H1 (cell line): Measurements from ENCODE around the gene FKBP5. TPM values are rescaled to one million over a fixed set of nuclear protein-coding genes. Genes with fewer than 3 reads are reported as not detected.

Experiments
- CTCF ChIA-PET: fragments of 300-600 bp; sonication (Branson Sonifier 250); formaldehyde crosslinking; loops from one replicate; lab custom pipeline; 2021; ENCODE audit not compliant: partially characterized antibody; lab: Charles Lee
- POLR2A ChIA-PET: fragments of 300-600 bp; sonication (Branson Sonifier 250); formaldehyde crosslinking; loops from one replicate; lab custom pipeline; 2021; ENCODE audit warnings: inconsistent platforms; ENCODE audit not compliant: partially characterized antibody; lab: Charles Lee
- DNase-seq, 2 experiments: peaks; one replicate each; pipeline versions ENCODE4 v3.0.0 to v3.0.0-alpha.2; 2010 to 2022; ENCODE audit warnings: low spot score in 2 of 2, low read depth in 1 of 2, mixed read lengths in 1 of 2
- FAIRE-seq: peaks from 2 replicates; lab custom pipeline; 2011; peaks lifted over from hg19 to GRCh38; lab: Jason Lieb, UNC
- H2AFZ ChIP-seq: 2 replicates; pipeline ENCODE4 v1.8.1; 2012; ENCODE audit warnings: low read length, inconsistent platforms
- H2AK5ac ChIP-seq: 2 replicates; pipeline ENCODE4 v1.6.1; 2013; ENCODE audit warnings: low read depth, low read length
- H2BK120ac ChIP-seq: replicated peaks from 2 replicates; pipeline ENCODE3; 2013; ENCODE audit warnings: low read depth, low read length, inconsistent platforms
- H2BK12ac ChIP-seq: 2 replicates; pipeline ENCODE4 v1.6.1; 2013; ENCODE audit warnings: low read depth, low read length
- H2BK15ac ChIP-seq: 2 replicates; pipeline ENCODE4 v1.6.1; 2013; ENCODE audit warnings: low read length
- H2BK20ac ChIP-seq: 2 replicates; pipeline ENCODE4 v1.6.1; 2013; ENCODE audit warnings: low read length
- H2BK5ac ChIP-seq: 2 replicates; pipeline ENCODE4 v1.6.1; 2013; ENCODE audit warnings: low read depth, low read length
- H3K14ac ChIP-seq: 2 replicates; pipeline ENCODE4 v1.6.1; 2013; ENCODE audit warnings: inconsistent platforms; ENCODE audit not compliant: insufficient read length
- H3K18ac ChIP-seq: 2 replicates; pipeline ENCODE4 v1.6.1; 2013; ENCODE audit warnings: low read length; ENCODE audit errors: extremely low read depth
- H3K23ac ChIP-seq: 2 replicates; pipeline ENCODE4 v1.6.1; 2013; ENCODE audit warnings: inconsistent platforms; ENCODE audit not compliant: insufficient read length
- H3K23me2 ChIP-seq: 2 replicates; pipeline ENCODE4 v1.6.1; 2013; ENCODE audit warnings: low read depth, low read length
- H3K27ac ChIP-seq: 2 replicates; pipeline ENCODE4 v1.6.1; 2011; ENCODE audit warnings: low read depth, low read length, inconsistent platforms
- H3K27me3 ChIP-seq, 4 experiments: replicated peaks in 1 of 4; 1 replicate in 1 of 4; 2 replicates in 3 of 4; pipeline versions ENCODE4 v1.6.1 to v1.8.1; 2011 to 2013; ENCODE audit warnings: low read length in 3 of 4, mild to moderate bottlenecking in 3 of 4, inconsistent platforms in 2 of 4, mixed read lengths in 2 of 4, moderate library complexity in 1 of 4; ENCODE audit not compliant: control insufficient read depth in 3 of 4, insufficient read depth in 3 of 4; ENCODE audit errors: extremely low read depth in 1 of 4
- H3K36me3 ChIP-seq, 4 experiments: 2 replicates each; pipeline versions ENCODE4 v1.6.1 to v1.8.1; 2011 to 2013; ENCODE audit warnings: mild to moderate bottlenecking in 4 of 4, low read length in 3 of 4, moderate library complexity in 2 of 4, control low read depth in 1 of 4, inconsistent platforms in 1 of 4; ENCODE audit not compliant: insufficient read depth in 4 of 4, control insufficient read depth in 2 of 4
- H3K4ac ChIP-seq: replicated peaks from 2 replicates; pipeline ENCODE3; 2013; ENCODE audit warnings: low read length, low read depth, mixed read lengths, inconsistent platforms; ENCODE audit not compliant: insufficient read length
- H3K4me1 ChIP-seq, 4 experiments: replicated peaks in 1 of 4; 1 replicate in 1 of 4; 2 replicates in 3 of 4; pipeline versions ENCODE4 v1.6.1 to v1.8.1; 2011 to 2013; ENCODE audit warnings: low read length in 3 of 4, inconsistent platforms in 2 of 4, mixed read lengths in 1 of 4; ENCODE audit not compliant: insufficient read depth in 4 of 4, control insufficient read depth in 3 of 4
- H3K4me2 ChIP-seq, 2 experiments: 2 replicates each; pipeline versions ENCODE4 v1.6.1 to v1.8.1; 2011 to 2013; ENCODE audit warnings: low read depth in 2 of 2, low read length in 2 of 2, control low read depth in 1 of 2, inconsistent platforms in 1 of 2, mild to moderate bottlenecking in 1 of 2; ENCODE audit not compliant: insufficient read depth in 1 of 2
- H3K4me3 ChIP-seq, 4 experiments: fragments of 200-600, 300-600 bp in 1 of 4; sonication (generic), shearing (Covaris generic), sonication (Bioruptor Twin) in 1 of 4; 2 replicates each; pipeline versions ENCODE4 v1.5.1 to v1.8.1; 2011 to 2016; ENCODE audit warnings: low read length in 4 of 4, low read depth in 3 of 4, control low read depth in 2 of 4, inconsistent platforms in 2 of 4, mild to moderate bottlenecking in 2 of 4, mixed read lengths in 1 of 4, moderate library complexity in 1 of 4; ENCODE audit not compliant: insufficient read depth in 2 of 4; ENCODE audit errors: extremely low read depth in 1 of 4
- H3K56ac ChIP-seq: replicated peaks from 2 replicates; pipeline ENCODE3; 2013; ENCODE audit warnings: low read depth, mild to moderate bottlenecking, mixed read lengths, low read length, inconsistent platforms; ENCODE audit not compliant: insufficient read length
- H3K79me1 ChIP-seq: 2 replicates; pipeline ENCODE4 v1.6.1; 2013; ENCODE audit warnings: low read depth, low read length, control low read depth
- H3K79me2 ChIP-seq, 2 experiments: 2 replicates each; pipeline versions ENCODE4 v1.6.1 to v1.8.1; 2012 to 2013; ENCODE audit warnings: low read length in 2 of 2, mild to moderate bottlenecking in 2 of 2, inconsistent platforms in 1 of 2; ENCODE audit not compliant: insufficient read depth in 2 of 2, control insufficient read depth in 1 of 2
- H3K9ac ChIP-seq, 4 experiments: replicated peaks in 1 of 4; 1 replicate in 1 of 4; 2 replicates in 3 of 4; pipeline versions ENCODE4 v1.6.1 to v1.8.1; 2011 to 2013; ENCODE audit warnings: low read depth in 3 of 4, low read length in 3 of 4, control low read depth in 2 of 4, mild to moderate bottlenecking in 2 of 4, moderate library complexity in 2 of 4, inconsistent platforms in 1 of 4; ENCODE audit errors: extremely low read depth in 1 of 4
- H3K9me3 ChIP-seq, 2 experiments: 2 replicates each; pipeline versions ENCODE4 v1.6.1 to v1.8.1; 2012 to 2013; ENCODE audit warnings: mild to moderate bottlenecking in 2 of 2, moderate library complexity in 2 of 2, control low read depth in 1 of 2, inconsistent platforms in 1 of 2, low read depth in 1 of 2, low read length in 1 of 2, mixed read lengths in 1 of 2; ENCODE audit not compliant: insufficient read depth in 2 of 2
- H4K20me1 ChIP-seq, 2 experiments: replicated peaks in 1 of 2; 2 replicates each; pipeline versions ENCODE3 to v1.8.1; 2011 to 2013; ENCODE audit warnings: inconsistent platforms in 2 of 2, low read length in 2 of 2, mild to moderate bottlenecking in 1 of 2; ENCODE audit not compliant: insufficient read depth in 2 of 2, control insufficient read depth in 1 of 2
- H4K5ac ChIP-seq: 2 replicates; pipeline ENCODE4 v1.6.1; 2013; ENCODE audit warnings: low read length, low read depth, mixed read lengths, inconsistent platforms; ENCODE audit not compliant: insufficient read length
- H4K8ac ChIP-seq: 2 replicates; pipeline ENCODE4 v1.8.0; 2013; ENCODE audit warnings: mild to moderate bottlenecking, moderate library complexity, low read length, inconsistent platforms; ENCODE audit not compliant: insufficient read depth; ENCODE audit errors: extremely low read depth
- H4K91ac ChIP-seq: replicated peaks from 2 replicates; pipeline ENCODE3; 2013; ENCODE audit warnings: low read length, mixed read lengths, inconsistent platforms; ENCODE audit not compliant: insufficient read length
- BACH1 ChIP-seq: IDR thresholded peaks from 2 replicates; pipeline ENCODE4 v1.6.1; 2012; ENCODE audit warnings: low read length, improper control_type of control experiment
- CREB1 ChIP-seq: IDR thresholded peaks from 2 replicates; pipeline ENCODE4 v1.6.1; 2012; ENCODE audit warnings: inconsistent platforms
- CTCF ChIP-seq, 3 experiments: IDR thresholded peaks; 1 replicate in 2 of 3; 2 replicates in 1 of 3; pipeline versions ENCODE4 v1.5.1 to v1.6.1; 2011; ENCODE audit warnings: low read length in 3 of 3, mild to moderate bottlenecking in 3 of 3, inconsistent platforms in 2 of 3, low read depth in 1 of 3, moderate library complexity in 1 of 3; ENCODE audit not compliant: insufficient read depth in 1 of 3; ENCODE audit errors: control extremely low read depth in 1 of 3
- POU5F1 ChIP-seq: IDR thresholded peaks from 2 replicates; pipeline ENCODE4 v1.6.1; 2011; ENCODE audit warnings: low read depth, mild to moderate bottlenecking, low read length, moderate library complexity
- RAD21 ChIP-seq, 2 experiments: IDR thresholded peaks in 1 of 2; conservative IDR thresholded peaks in 1 of 2; 2 replicates each; pipeline ENCODE4 v1.6.1; 2011; ENCODE audit warnings: low read depth in 2 of 2, low read length in 2 of 2, improper control_type of control experiment in 1 of 2, inconsistent platforms in 1 of 2, mild to moderate bottlenecking in 1 of 2, moderate library complexity in 1 of 2
- SIN3A ChIP-seq, 2 experiments: IDR thresholded peaks in 1 of 2; conservative IDR thresholded peaks in 1 of 2; 2 replicates each; pipeline ENCODE4 v1.6.1; 2011 to 2012; ENCODE audit warnings: low read length in 2 of 2, improper control_type of control experiment in 1 of 2, low read depth in 1 of 2, mild to moderate bottlenecking in 1 of 2
- WGBS, 2 experiments: shearing (Covaris generic) in 1 of 2; methylation state at CpG; one replicate each; pipeline versions ENCODE4 v1.1.6 to v1.1.7; 2013 to 2015; ENCODE audit warnings: low lambda C conversion rate in 2 of 2, mixed read lengths in 2 of 2, inconsistent platforms in 1 of 2, low coverage in 1 of 2, missing lambda C conversion rate in 1 of 2; ENCODE audit not compliant: insufficient replicate concordance in 2 of 2, insufficient coverage in 1 of 2, insufficient read length in 1 of 2; ENCODE audit errors: extremely low coverage in 1 of 2, missing lambda C conversion rate in 1 of 2; 5-methylcytosine and 5-hydroxymethylcytosine counted together
- polyA plus RNA-seq, 7 experiments: library from polyadenylated mRNA; depleted of rRNA in 3 of 7; stranded (reverse) in 5 of 7; unstranded in 2 of 7; fragments of >200 nt in 5 of 7; fragments of 200-250 nt in 2 of 7; gene quantifications; 1 replicate in 5 of 7; 2 replicates in 1 of 7; 4 replicates in 1 of 7; pipeline versions ENCODE4 v1.2.1 to v1.2.3, GENCODE V29; 2011 to 2013; ENCODE audit warnings: missing spikeins in 2 of 7, mixed read lengths in 2 of 7
- total RNA-seq: library from RNA; stranded (reverse); fragmentation: NEBNext Ultra II Directional; extraction: Animal tissue kit (Norgen Biotek cat#: 25700); gene quantifications from 2 replicates; pipeline ENCODE4 v1.2.1, GENCODE V29; 2021

FKBP5 gene
- total and polyA plus RNA-seq, 2 of the 8 experiments (the other 6 are each of a cell fraction or from before 2014, with no cell fraction given): 14.3 to 40.4 TPM

DNA sequence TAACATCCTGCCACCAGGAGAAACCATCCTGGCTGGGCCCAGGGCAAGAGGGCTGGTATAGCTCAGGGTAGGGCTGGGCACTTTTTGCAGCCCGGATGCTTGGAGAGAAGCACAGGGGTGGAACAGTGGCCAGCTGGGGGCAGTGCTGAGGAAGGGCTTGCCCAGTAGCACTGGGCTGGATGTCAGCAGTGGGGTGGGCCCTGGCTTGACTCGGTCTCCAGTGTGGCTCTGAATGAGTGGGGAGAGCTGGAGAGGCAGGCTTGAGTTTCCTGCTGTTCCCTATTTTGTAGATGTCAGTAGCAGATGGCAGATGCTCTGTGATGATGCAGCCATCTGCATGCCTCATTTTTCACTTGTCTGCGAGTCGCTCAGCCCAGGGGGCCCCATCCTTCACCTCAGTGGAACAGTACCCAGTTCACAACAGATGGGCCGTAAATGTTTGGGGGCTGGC, 119.7 kb downstream of the FKBP5 start:
- no peak overlapping the region for H2AFZ ChIP-seq
- no peak overlapping the region for H3K4ac ChIP-seq
- H3K56ac ChIP-seq: no peak overlapping the region
- H3K14ac ChIP-seq: no peak overlapping the region
- H2AK5ac ChIP-seq: no peak overlapping the region
- no peak overlapping the region for H3K4me3 ChIP-seq
- no peaks in the 10 kb centered on the region for H3K79me1 ChIP-seq
- H2BK120ac ChIP-seq: no peak overlapping the region
- peak overlapping the region; percentile 13 for H4K91ac ChIP-seq
- peaks cover 0 to 4% (median 2%) of the 10 kb centered on the region in 4 experiments; a peak in 3 of 7 replicates for H3K4me1 ChIP-seq
- H3K27me3 ChIP-seq: no peaks in the 10 kb centered on the region
- H3K4me2 ChIP-seq: no peak overlapping the region
- no peak overlapping the region for H2BK20ac ChIP-seq
- no peaks in the 10 kb centered on the region for H3K9me3 ChIP-seq
- no peak overlapping the region for H3K27ac ChIP-seq
- no peak overlapping the region; the same call in 1 of the 2 replicates for H4K8ac ChIP-seq
- H3K79me2 ChIP-seq: peaks cover 0 to 6% of the 10 kb centered on the region in 2 experiments; a peak in 2 of 4 replicates
- H2BK12ac ChIP-seq: no peak overlapping the region
- WGBS, 2 experiments: 84% methylated on average over 5 of the region's 5 CpGs; no CpG with 5 or more reads in 1 of the 2 experiments
- H4K5ac ChIP-seq: no peak overlapping the region
- no peak overlapping the region for H3K18ac ChIP-seq
- H2BK5ac ChIP-seq: no peak overlapping the region
- ChIA-PET POLR2A (interaction anchor here (0.8 to 1.4 kb wide), 2 partner anchors 11 to 171 kb away, joined by 3 to 4 read pairs; no protein-coding TSS in a partner anchor), CTCF (interaction anchor here (0.6 to 4.8 kb wide), 24 partner anchors 8 to 528 kb away, joined by 3 to 37 read pairs (median 5); partner anchors contain the start of gene ARMC12)
- H3K36me3 ChIP-seq: no peaks in the 10 kb centered on the region; a peak in 1 of 8 replicates
- DNase-seq (peak in 1 of 2 experiments; percentile 83), FAIRE-seq (no peak)
- H2BK15ac ChIP-seq: no peak overlapping the region
- 0 out of 2 replicates have a peak, but pooled peaks cover 2% of the 10 kb centered on the region for H3K23me2 ChIP-seq
- H3K9ac ChIP-seq: no peak overlapping the region
- no peak overlapping the region for H3K23ac ChIP-seq
- TF ChIP-seq BACH1 (no peak), SIN3A (conservative IDR thresholded peaks at IDR 0.05 in 1 of 2, IDR thresholded peaks at IDR 0.05 in 1 of 2; ENCODE audit: low read depth in 1 of 2, low read length in 2 of 2) (peak in 1 of 2 experiments; percentile 49; a peak in 1 of 4 replicates), CREB1 (peak; percentile 21; the same call in 1 of the 2 replicates), CTCF (IDR thresholded peaks at IDR 0.05; ENCODE audit: control extremely low read depth in 1 of 3, insufficient read depth in 1 of 3, low read depth in 1 of 3, low read length in 3 of 3) (peak; percentile 71 to 91 (median 87)), RAD21 (IDR thresholded peaks at IDR 0.05 in 1 of 2, conservative IDR thresholded peaks at IDR 0.05 in 1 of 2; ENCODE audit: low read depth in 2 of 2, low read length in 2 of 2) (peak; percentile 49 to 64), POU5F1 (no peak)
- H4K20me1 ChIP-seq: no peaks in the 10 kb centered on the region
